Measurements from ENCODE around the gene IPO11.
A peak's percentile ranks its signal among the peaks of the same experiment; 100 is the strongest.

The IPO11 gene

GRCh38 chr5:62412549-62413329 is at the start of gene IPO11:
IPO11 (plus strand) TSS chr5:62412763; CDS start chr5:62437280, 24,517 bp downstream.
- peak; percentile 85 for DNase-seq (ENCODE audit: low spot score)

GRCh38 chr5:62369039-62369438 is 43.5 kb upstream of the IPO11 start:
- no peak for DNase-seq (ENCODE audit: low spot score)

GRCh38 chr5:62371409-62371808 is 41.2 kb upstream of the IPO11 start:
- DNase-seq (ENCODE audit: low spot score) = no peak

- DNase-seq (ENCODE audit: low spot score) = no peak
Observed at GRCh38 chr5:62372600-62372999, 40.0 kb upstream of the IPO11 start.

- DNase-seq (ENCODE audit: low spot score) = no peak
Observed at GRCh38 chr5:62373382-62373781, 39.2 kb upstream of the IPO11 start.

GRCh38 chr5:62374090-62374489 is 38.5 kb upstream of the IPO11 start:
- DNase-seq (ENCODE audit: low spot score) = no peak

GRCh38 chr5:62375627-62376026 is 36.9 kb upstream of the IPO11 start:
- DNase-seq (ENCODE audit: low spot score) = no peak

- DNase-seq (ENCODE audit: low spot score) = no peak
Observed at GRCh38 chr5:62376064-62376463, 36.5 kb upstream of the IPO11 start.

GRCh38 chr5:62385131-62385530 is 27.4 kb upstream of the IPO11 start:
- DNase-seq (ENCODE audit: low spot score) = no peak

- no peak for DNase-seq (ENCODE audit: low spot score)
Observed at GRCh38 chr5:62385816-62386400, 26.7 kb upstream of the IPO11 start.

- DNase-seq (ENCODE audit: low spot score) = no peak
Observed at GRCh38 chr5:62386824-62387223, 25.7 kb upstream of the IPO11 start.

- DNase-seq (ENCODE audit: low spot score) = no peak
Observed at GRCh38 chr5:62395210-62395950, 17.2 kb upstream of the IPO11 start.

- peak; percentile 85 for DNase-seq (ENCODE audit: low spot score)
Observed at GRCh38 chr5:62403411-62404250, 8.9 kb upstream of the IPO11 start, which contains the start of gene DIMT1. DIMT1 (minus strand) TSS chr5:62403905; CDS start chr5:62403772, 133 bp downstream.

GRCh38 chr5:62413711-62414110 is 1.1 kb downstream of the IPO11 start:
- no peak for DNase-seq (ENCODE audit: low spot score)

- DNase-seq (ENCODE audit: low spot score) = no peak
Observed at GRCh38 chr5:62418462-62419076, 6.0 kb downstream of the IPO11 start.

GRCh38 chr5:62419609-62420008 is 7.0 kb downstream of the IPO11 start:
- no peak for DNase-seq (ENCODE audit: low spot score)

- DNase-seq (ENCODE audit: low spot score) = no peak
Observed at GRCh38 chr5:62421414-62421813, 8.9 kb downstream of the IPO11 start.

- DNase-seq (ENCODE audit: low spot score) = no peak
Observed at GRCh38 chr5:62424763-62425162, 12.2 kb downstream of the IPO11 start.

GRCh38 chr5:62431735-62432620 is 19.4 kb downstream of the IPO11 start:
- no peak for DNase-seq (ENCODE audit: low spot score)

- no peak for DNase-seq (ENCODE audit: low spot score)
Observed at GRCh38 chr5:62432621-62433064, 20.1 kb downstream of the IPO11 start.
